Mesenchymal stem cell (in vitro differentiated cells and primary cell): ENCODE measurements around the gene KLC1. TPM values are rescaled to one million over a fixed set of nuclear protein-coding genes. Genes with fewer than 3 reads are reported as not detected.

ENCODE experiments used
- small RNA-seq: library from polyadenylated mRNA; stranded (forward); fragments of <200 nt; extraction: miRNeasy Mini kit (QIAGEN cat#:217004); gene quantifications from one replicate; pipeline ENCODE3, GENCODE V24; 2013; ENCODE audit warnings: low read depth

The KLC1 gene

Small RNA genes within 50 kb of the gene (small RNA-seq; reads per million reads assigned to genes)
- not detected for gene RF00019
